Panc1 (cell line): ENCODE results near the gene DCBLD1. TPM values are rescaled to one million over a fixed set of nuclear protein-coding genes. Genes with fewer than 3 reads are reported as not detected.

Experiments used
- ATAC-seq: fragments of 200-7000 bp; cut with Tn5 transposase; 2 replicates; pipeline ENCODE4 v1.9.1; 2020; ENCODE audit warnings: mild to moderate bottlenecking, moderate library complexity
- BruUV-seq: library from RNA; stranded (reverse); fragments of 400-500 nt; replicated peaks from 2 replicates; lab custom pipeline; 2021; lab: Mats Ljungman, UMichigan
- CTCF ChIA-PET: fragments of 300-600 bp; sonication (Branson Sonifier 250); formaldehyde crosslinking; loops from one replicate; lab custom pipeline; 2022; ENCODE audit warnings: antibody characterized with exemption; lab: Charles Lee
- POLR2A ChIA-PET: fragments of 300-600 bp; sonication (Branson Sonifier 250); formaldehyde crosslinking; loops from one replicate; lab custom pipeline; 2022; ENCODE audit warnings: antibody characterized with exemption; lab: Charles Lee
- DNase-seq: peaks from one replicate; pipeline ENCODE4 v3.0.0-alpha.2; 2010; ENCODE audit warnings: low read depth, low spot score
- H3K27ac ChIP-seq: 2 replicates; pipeline ENCODE4 v1.5.1; 2011; ENCODE audit warnings: mild to moderate bottlenecking, low read length, inconsistent platforms
- H3K27me3 ChIP-seq: fragments of 200-500 bp; sonication (Bioruptor generic); 2 replicates; pipeline ENCODE4 v1.6.0; 2014; ENCODE audit warnings: low read length, inconsistent platforms; ENCODE audit not compliant: control insufficient read depth, insufficient read depth
- H3K36me3 ChIP-seq: fragments of 200-500 bp; sonication (Bioruptor generic); 2 replicates; pipeline ENCODE4 v1.5.1; 2014; ENCODE audit warnings: inconsistent platforms, mild to moderate bottlenecking, low read length, moderate library complexity; ENCODE audit not compliant: control insufficient read depth, insufficient read depth
- H3K4me1 ChIP-seq: 2 replicates; pipeline ENCODE4 v1.5.1; 2011; ENCODE audit warnings: inconsistent platforms, mild to moderate bottlenecking, low read length, moderate library complexity; ENCODE audit not compliant: control insufficient read depth, insufficient read depth
- H3K4me3 ChIP-seq, 2 experiments: 2 replicates each; pipeline ENCODE4 v1.5.1; 2011 to 2012; ENCODE audit warnings: low read depth in 2 of 2, low read length in 2 of 2, mild to moderate bottlenecking in 2 of 2, inconsistent platforms in 1 of 2, moderate library complexity in 1 of 2
- H3K9me3 ChIP-seq: fragments of 200-500 bp; sonication (Bioruptor generic); 2 replicates; pipeline ENCODE4 v1.5.1; 2014; ENCODE audit warnings: low read depth, mild to moderate bottlenecking, inconsistent platforms, low read length, moderate library complexity; ENCODE audit not compliant: control insufficient read depth, insufficient read depth
- CTCF ChIP-seq: fragments of 450-650 bp; IDR thresholded peaks from 2 replicates; pipeline ENCODE4 v1.5.1; 2017; ENCODE audit warnings: mild to moderate bottlenecking
- POLR2AphosphoS5 ChIP-seq: IDR thresholded peaks from 2 replicates; pipeline ENCODE4 v1.6.1; 2012; ENCODE audit warnings: mild to moderate bottlenecking, low read depth, low read length, moderate library complexity
- REST ChIP-seq, 2 experiments: IDR thresholded peaks; 2 replicates each; pipeline ENCODE4 v1.6.1; 2011 to 2012; ENCODE audit warnings: low read depth in 2 of 2, control low read depth in 1 of 2, low read length in 1 of 2, mild to moderate bottlenecking in 1 of 2, moderate library complexity in 1 of 2; ENCODE audit not compliant: insufficient read depth in 1 of 2
- SIN3A ChIP-seq: IDR thresholded peaks from 2 replicates; pipeline ENCODE4 v1.6.1; 2012; ENCODE audit warnings: low read depth, mild to moderate bottlenecking, low read length, moderate library complexity, borderline replicate concordance; ENCODE audit not compliant: insufficient read depth
- TCF7L2 ChIP-seq: IDR thresholded peaks from 2 replicates; pipeline ENCODE4 v1.6.1; 2011; ENCODE audit warnings: mild to moderate bottlenecking, low read depth, low read length, inconsistent platforms
- in situ Hi-C: cut with HindIII; loops from 2 replicates; pipeline ENCODE4 v1.10.0; 2016; ENCODE audit warnings: low sequenced_read_pairs, low pct_unique_long_range_greater_than_20kb
- intact Hi-C: fragments of 100-400 bp; cut with micrococcal nuclease; formaldehyde crosslinking; loops from one replicate; pipeline ENCODE4 v1.10.0; 2022; ENCODE audit not compliant: unreplicated experiment
- total RNA-seq: library from RNA; stranded (reverse); gene quantifications from one replicate; pipeline ENCODE4 v1.2.1, GENCODE V29; 2021; ENCODE audit not compliant: unreplicated experiment

Gene DCBLD1
- total RNA-seq, 1 experiment from 2014 or later = 29.0 TPM

GRCh38 chr6:117503211-117503610 lies 20.7 kb downstream of the DCBLD1 start:
- DNase-seq = no peak
- Histone ChIP-seq H3K9me3 (no peaks in the 10 kb centered on the region), H3K4me1 (peaks cover 10% of the 10 kb centered on the region), H3K36me3 (no peaks in the 10 kb centered on the region), H3K4me3 (no peak overlapping the region), H3K27ac (peak overlapping the region; percentile 25; the same call in 1 of the 2 replicates), H3K27me3 (no peaks in the 10 kb centered on the region)
- intact Hi-C loops = no loop called here
- in situ Hi-C loops = no loop called here
- ChIA-PET POLR2A (no interaction called here), CTCF (no interaction called here)
- no TSS peak for BruUV-seq
- no peak for ATAC-seq
- TF ChIP-seq SIN3A = no peak
- no peak for TF ChIP-seq REST (IDR thresholded peaks at IDR 0.05; ENCODE audit: insufficient read depth in 1 of 2, low read depth in 2 of 2, low read length in 1 of 2)
- TF ChIP-seq TCF7L2 = no peak
- no peak for TF ChIP-seq POLR2AphosphoS5
- no peak for TF ChIP-seq CTCF

- Histone ChIP-seq H3K4me1 (0 out of 2 replicates have a peak, but pooled peaks cover 2% of the 10 kb centered on the region), H3K4me3 (no peak overlapping the region), H3K9me3 (no peaks in the 10 kb centered on the region), H3K27ac (no peak overlapping the region), H3K27me3 (no peaks in the 10 kb centered on the region), H3K36me3 (no peaks in the 10 kb centered on the region)
- TF ChIP-seq REST (IDR thresholded peaks at IDR 0.05; ENCODE audit: insufficient read depth in 1 of 2, low read depth in 2 of 2, low read length in 1 of 2) (no peak), SIN3A (no peak), TCF7L2 (no peak), POLR2AphosphoS5 (no peak), CTCF (no peak)
- TSS peak; percentile 15 for BruUV-seq
- in situ Hi-C loops (no loop called here), intact Hi-C loops (no loop called here)
- POLR2A ChIA-PET = no interaction called here
- ATAC-seq (no peak), DNase-seq (no peak)
- CTCF ChIA-PET = no interaction called here
Observed at GRCh38 chr6:117504478-117505144, 22.1 kb downstream of the DCBLD1 start.
